Measurements from ENCODE around the gene PKIG.

- TF ChIP-seq CTCF (IDR thresholded peaks at IDR 0.05; ENCODE audit: poor library complexity, severe bottlenecking) (no peak), REST (IDR thresholded peaks at IDR 0.05; ENCODE audit: borderline replicate concordance) (no peak), SMC3 (conservative IDR thresholded peaks at IDR 0.05; ENCODE audit: poor library complexity) (no peak)
Observed at GRCh38 chr20:44552050-44552449, 30.3 kb upstream of the PKIG start.

All from neural cell (in vitro differentiated cells).